Spleen (tissue), 11 donors: ENCODE measurements around the gene TCP11L2. TPM values are rescaled to one million over a fixed set of nuclear protein-coding genes. Genes with fewer than 3 reads are reported as not detected.

ENCODE experiments used
- DNase-seq: peaks from one replicate; pipeline ENCODE4 v3.0.0-alpha.2; 2020
- H3K27ac ChIP-seq, 8 donors: fragments of 200-600 bp; sonication (generic) in 7 of 8; 1 replicate in 4 of 8; 2 replicates in 4 of 8; pipeline versions ENCODE4 v1.5.0 to v1.8.0; 2016 to 2021; ENCODE audit warnings: inconsistent platforms in 4 of 8, mild to moderate bottlenecking in 4 of 8, moderate library complexity in 1 of 8
- H3K27me3 ChIP-seq, 7 donors: fragments of 200-600 bp; sonication (generic) in 6 of 7; replicated peaks in 1 of 7; 1 replicate in 4 of 7; 2 replicates in 3 of 7; pipeline versions ENCODE4 v1.5.0 to v1.8.0; 2016 to 2021; ENCODE audit warnings: inconsistent platforms in 3 of 7, mild to moderate bottlenecking in 1 of 7
- H3K36me3 ChIP-seq, 6 donors: fragments of 200-600 bp; sonication (generic) in 5 of 6; 1 replicate in 4 of 6; 2 replicates in 2 of 6; pipeline versions ENCODE4 v1.5.0 to v1.8.0; 2016 to 2021; ENCODE audit warnings: inconsistent platforms in 2 of 6
- H3K4me1 ChIP-seq, 6 donors: fragments of 200-600 bp; sonication (generic) in 5 of 6; 1 replicate in 3 of 6; 2 replicates in 3 of 6; pipeline versions ENCODE4 v1.5.0 to v1.8.0; 2016 to 2021; ENCODE audit warnings: inconsistent platforms in 3 of 6
- H3K4me3 ChIP-seq, 8 donors: fragments of 200-600 bp; sonication (generic) in 7 of 8; 1 replicate in 4 of 8; 2 replicates in 4 of 8; pipeline versions ENCODE4 v1.5.0 to v1.8.0; 2016 to 2021; ENCODE audit warnings: inconsistent platforms in 4 of 8, mild to moderate bottlenecking in 4 of 8, moderate library complexity in 2 of 8
- H3K9me3 ChIP-seq, 8 donors: fragments of 200-600 bp; sonication (generic) in 7 of 8; 1 replicate in 4 of 8; 2 replicates in 4 of 8; pipeline versions ENCODE4 v1.5.0 to v1.8.0; 2016 to 2021; ENCODE audit warnings: inconsistent platforms in 4 of 8
- CTCF ChIP-seq, 11 experiments: fragments of 200-600 bp in 7 of 11; fragments of 450-650 bp in 4 of 11; sonication (generic) in 4 of 11; IDR thresholded peaks in 8 of 11; conservative IDR thresholded peaks in 3 of 11; 1 replicate in 7 of 11; 2 replicates in 4 of 11; pipeline versions ENCODE4 v1.4.0 to v1.8.0; 2016 to 2021; ENCODE audit warnings: antibody characterized with exemption in 11 of 11, inconsistent platforms in 4 of 11, mild to moderate bottlenecking in 1 of 11
- POLR2A ChIP-seq, 3 donors: fragments of 450-650 bp; IDR thresholded peaks; one replicate each; pipeline ENCODE4 v1.5.1; 2017; ENCODE audit warnings: antibody characterized with exemption in 3 of 3, mild to moderate bottlenecking in 1 of 3
- POLR2AphosphoS5 ChIP-seq, 3 donors: sonication (generic); formaldehyde crosslinking; IDR thresholded peaks; one replicate each; pipeline ENCODE4 v1.5.1; 2017; ENCODE audit warnings: antibody characterized with exemption in 3 of 3
- WGBS, 5 donors: extraction: QIAGEN DNeasy Blood & Tissue Kit in 3 of 5; methylation state at CpG; one replicate each; pipeline versions ENCODE4 v1.1.5 to v1.1.7; 2013 to 2018; 5-methylcytosine and 5-hydroxymethylcytosine counted together
- intact Hi-C: fragments of 100-400 bp; cut with DNase I; formaldehyde crosslinking; loops from one replicate; pipeline ENCODE4 v1.15.0; 2023; ENCODE audit warnings: low total_unique reads
- polyA plus RNA-seq, 3 donors: library from polyadenylated mRNA; stranded (reverse); fragments of 200-250 nt; gene quantifications; one replicate each; pipeline ENCODE4 v1.2.1, GENCODE V29; 2013
- total RNA-seq, 7 donors: library from RNA; depleted of rRNA in 3 of 7; stranded (reverse); fragments of >200 nt in 3 of 7; fragmentation: NEBNext Ultra II Directional in 4 of 7; extraction: Animal tissue kit (Norgen Biotek cat#: 25700) in 4 of 7; gene quantifications; one replicate each; pipeline versions ENCODE4 v1.1.0 to v1.2.1, GENCODE V29; 2016 to 2021
- donor health status: healthy with polysubstance abuse.
- donor health status: DM: no; HTN: no; CAD: no; lungs with moderate emphysema.
- donor health status: DM: no; HTN: no; CAD: no.
- donor health status: Bipolar disorder and iron deficiency.
- donor health status: healthy.
- donor health status: DM: no; HTN: no; CAD: no.
- donor health status: DM: yes; HTN: yes; CAD: no.

Gene TCP11L2
- total and polyA plus RNA-seq, 10 donors: 1.2 to 88.3 (median 45.8) TPM

GRCh38 chr12:106281056-106281782, 21.3 kb upstream of the TCP11L2 start:
- Histone ChIP-seq H3K36me3 (no peaks in the 10 kb centered on the region), H3K27me3 (peaks cover 0 to 19% (median 0%) of the 10 kb centered on the region in 7 donors), H3K4me1 (peaks cover 0 to 13% (median 7%) of the 10 kb centered on the region in 6 donors), H3K4me3 (no peak overlapping the region), H3K9me3 (peaks cover 0 to 15% (median 5%) of the 10 kb centered on the region in 8 donors), H3K27ac (peak overlapping the region in 5 of 8 donors; percentile 46 to 81 (median 76))
- no peak for TF ChIP-seq CTCF (IDR thresholded peaks at IDR 0.05 in 8 of 11, conservative IDR thresholded peaks at IDR 0.05 in 3 of 11)
- TF ChIP-seq POLR2AphosphoS5 (IDR thresholded peaks at IDR 0.05): no peak
- TF ChIP-seq POLR2A (IDR thresholded peaks at IDR 0.05): no peak
- no peak for DNase-seq
- intact Hi-C loops: no loop called here
- WGBS, 5 donors: 59 to 93% (median 83%) methylated on average over 3 of the region's 3 CpGs

- Histone ChIP-seq H3K4me1 (peaks cover 0 to 12% (median 7%) of the 10 kb centered on the region in 6 donors), H3K27ac (peak overlapping the region in 4 of 8 donors; percentile 34 to 81 (median 70)), H3K36me3 (no peaks in the 10 kb centered on the region), H3K4me3 (peak overlapping the region in 1 of 8 donors; percentile 31), H3K27me3 (peaks cover 0 to 19% (median 0%) of the 10 kb centered on the region in 7 donors), H3K9me3 (peaks cover 0 to 15% (median 5%) of the 10 kb centered on the region in 8 donors)
- WGBS, 5 donors: 74 to 94% (median 86%) methylated on average over 4 of the region's 4 CpGs
- TF ChIP-seq POLR2AphosphoS5 (IDR thresholded peaks at IDR 0.05) (no peak), POLR2A (IDR thresholded peaks at IDR 0.05) (no peak), CTCF (IDR thresholded peaks at IDR 0.05 in 8 of 11, conservative IDR thresholded peaks at IDR 0.05 in 3 of 11) (no peak)
- no peak for DNase-seq
- intact Hi-C loops: loop anchor here (2.0 kb wide), 1 partner anchor 55 kb away; no protein-coding TSS in a partner anchor
Measured at GRCh38 chr12:106281804-106282203, 20.7 kb upstream of the TCP11L2 start.

GRCh38 chr12:106282457-106283097, 20.0 kb upstream of the TCP11L2 start:
- DNase-seq: peak; percentile 81
- peaks cover 0 to 15% (median 5%) of the 10 kb centered on the region in 8 donors for H3K9me3 ChIP-seq
- H3K36me3 ChIP-seq: no peaks in the 10 kb centered on the region
- WGBS, 5 donors: 33 to 53% (median 37%) methylated on average over 7 of the region's 7 CpGs
- intact Hi-C loops: loop anchor here (2.0 kb wide), 1 partner anchor 56 kb away; no protein-coding TSS in a partner anchor
- peaks cover 0 to 12% (median 7%) of the 10 kb centered on the region in 6 donors for H3K4me1 ChIP-seq
- H3K27me3 ChIP-seq: peaks cover 0 to 19% (median 0%) of the 10 kb centered on the region in 7 donors
- peak overlapping the region in 4 of 8 donors; percentile 34 to 81 (median 70) for H3K27ac ChIP-seq
- peak overlapping the region in 1 of 8 donors; percentile 31 for H3K4me3 ChIP-seq
- TF ChIP-seq CTCF (IDR thresholded peaks at IDR 0.05 in 8 of 11, conservative IDR thresholded peaks at IDR 0.05 in 3 of 11): peak; percentile 26 to 84 (median 73)
- TF ChIP-seq POLR2AphosphoS5 (IDR thresholded peaks at IDR 0.05): peak in 1 of 3 donors; percentile 25
- no peak for TF ChIP-seq POLR2A (IDR thresholded peaks at IDR 0.05)
